HCT116 (cell line): ENCODE results near the gene FOXK1. TPM values are rescaled to one million over a fixed set of nuclear protein-coding genes. Genes with fewer than 3 reads are reported as not detected.

Experiments
- ATAC-seq: fragments of 200-7000 bp; cut with Tn5 transposase; 2 replicates; pipeline ENCODE4 v1.9.1; 2020; ENCODE audit warnings: mild to moderate bottlenecking, moderate library complexity
- BruUV-seq: library from RNA; stranded (reverse); fragments of 400-500 nt; replicated peaks from 2 replicates; lab custom pipeline; 2021; lab: Mats Ljungman, UMichigan
- CTCF ChIA-PET: fragments of 300-600 bp; sonication (Branson Sonifier 250); formaldehyde crosslinking; loops from one replicate; lab custom pipeline; 2021; ENCODE audit warnings: antibody characterized with exemption; lab: Charles Lee
- POLR2A ChIA-PET: fragments of 300-600, 350-600 bp; sonication (Branson Sonifier 250); formaldehyde crosslinking; loops from one replicate; lab custom pipeline; 2021; ENCODE audit warnings: antibody characterized with exemption; lab: Charles Lee
- RAD21 ChIA-PET, 2 experiments: fragments of 300-600 bp; sonication (Branson Sonifier 250); formaldehyde crosslinking; loops; one replicate each; lab custom pipeline; 2023; ENCODE audit warnings: low total read pairs in 2 of 2; ENCODE audit not compliant: uncharacterized antibody in 2 of 2, unreplicated experiment in 2 of 2, low non-redundant PET in 1 of 2; lab: Charles Lee
- DNase-seq: peaks from one replicate; pipeline ENCODE4 v3.0.0-alpha.2; 2010; ENCODE audit warnings: low read depth, low spot score
- H2AFZ ChIP-seq: fragments of 200-600 bp; shearing (Covaris generic), sonication (generic); 2 replicates; pipeline ENCODE4 v1.6.1; 2017; ENCODE audit warnings: low read depth, mixed run types, mixed read lengths, antibody characterized with exemption, low read length; ENCODE audit not compliant: poor library complexity, severe bottlenecking
- H3K27ac ChIP-seq: 2 replicates; pipeline ENCODE4 v1.5.1; 2012; ENCODE audit warnings: low read depth, low read length
- H3K27me3 ChIP-seq: fragments of 200-600 bp; sonication (generic); 2 replicates; pipeline ENCODE4 v1.6.1; 2016; ENCODE audit warnings: mixed run types, low read length, mixed read lengths; ENCODE audit not compliant: insufficient read depth
- H3K36me3 ChIP-seq, 2 experiments: fragments of 200-500 bp in 1 of 2; fragments of 200-600 bp in 1 of 2; sonication (Bioruptor generic) in 1 of 2; sonication (generic) in 1 of 2; 2 replicates each; pipeline versions ENCODE4 v1.5.1 to v1.6.1; 2014 to 2016; ENCODE audit warnings: low read length in 2 of 2, inconsistent platforms in 1 of 2, mixed read lengths in 1 of 2, mixed run types in 1 of 2; ENCODE audit not compliant: insufficient read depth in 2 of 2, control insufficient read depth in 1 of 2
- H3K4me1 ChIP-seq, 2 experiments: fragments of 200-600 bp in 1 of 2; sonication (generic) in 1 of 2; 2 replicates each; pipeline versions ENCODE4 v1.5.1 to v1.6.1; 2012 to 2017; ENCODE audit warnings: low read length in 2 of 2, inconsistent platforms in 1 of 2, mild to moderate bottlenecking in 1 of 2, mixed read lengths in 1 of 2, mixed run types in 1 of 2, moderate library complexity in 1 of 2; ENCODE audit not compliant: insufficient read depth in 2 of 2, control insufficient read depth in 1 of 2
- H3K4me2 ChIP-seq: fragments of 200-600 bp; sonication (generic); 2 replicates; pipeline ENCODE4 v1.6.1; 2017; ENCODE audit warnings: mixed run types, low read length, mixed read lengths
- H3K4me3 ChIP-seq, 2 experiments: fragments of 200-600 bp in 1 of 2; sonication (generic) in 1 of 2; replicated peaks in 1 of 2; 2 replicates each; pipeline ENCODE4 v1.5.1; 2011 to 2016; ENCODE audit warnings: low read length in 2 of 2, control low read depth in 1 of 2, low read depth in 1 of 2, mild to moderate bottlenecking in 1 of 2, mixed read lengths in 1 of 2, mixed run types in 1 of 2
- H3K79me2 ChIP-seq: fragments of 200-600 bp; sonication (generic); 2 replicates; pipeline ENCODE4 v1.6.1; 2017; ENCODE audit warnings: mild to moderate bottlenecking, mixed run types, low read length, moderate library complexity, mixed read lengths; ENCODE audit not compliant: insufficient read depth
- H3K9ac ChIP-seq: fragments of 200-600 bp; sonication (generic); 2 replicates; pipeline ENCODE4 v1.6.1; 2016; ENCODE audit warnings: low read length, mixed read lengths
- H3K9me2 ChIP-seq: fragments of 200-600 bp; sonication (generic), shearing (Covaris generic); 2 replicates; pipeline ENCODE4 v1.6.1; 2017; ENCODE audit warnings: mixed run types, mild to moderate bottlenecking, moderate library complexity; ENCODE audit not compliant: insufficient read depth
- H3K9me3 ChIP-seq, 2 experiments: fragments of 200-500 bp in 1 of 2; fragments of 200-600 bp in 1 of 2; sonication (Bioruptor generic) in 1 of 2; sonication (generic) in 1 of 2; 2 replicates each; pipeline ENCODE4 v1.6.1; 2014 to 2017; ENCODE audit warnings: low read length in 2 of 2, mixed read lengths in 2 of 2, inconsistent platforms in 1 of 2, low read depth in 1 of 2, mild to moderate bottlenecking in 1 of 2, mixed run types in 1 of 2, moderate library complexity in 1 of 2; ENCODE audit not compliant: control insufficient read depth in 1 of 2, insufficient read depth in 1 of 2
- H4K20me1 ChIP-seq: fragments of 200-600 bp; sonication (generic), shearing (Covaris generic); 2 replicates; pipeline ENCODE4 v1.6.1; 2017; ENCODE audit warnings: mixed run types, mild to moderate bottlenecking, moderate library complexity; ENCODE audit not compliant: insufficient read depth
- EGR1 ChIP-seq: IDR thresholded peaks from 2 replicates; pipeline ENCODE4 v1.6.1; 2012; ENCODE audit warnings: low read depth
- EZH2 ChIP-seq: fragments of 200-600 bp; sonication (generic); IDR thresholded peaks from 2 replicates; pipeline ENCODE4 v1.6.1; 2017; ENCODE audit warnings: antibody characterized with exemption, mixed run types
- POLR2A ChIP-seq: IDR thresholded peaks from 2 replicates; pipeline ENCODE4 v1.7.0; 2011; ENCODE audit warnings: borderline replicate concordance; ENCODE audit not compliant: insufficient read depth, insufficient read length; ENCODE audit errors: extremely low read depth
- RAD21 ChIP-seq: IDR thresholded peaks from 2 replicates; pipeline ENCODE4 v1.6.1; 2012; ENCODE audit warnings: low read depth, mild to moderate bottlenecking
- SP1 ChIP-seq: IDR thresholded peaks from 2 replicates; pipeline ENCODE4 v1.6.1; 2012; ENCODE audit warnings: low read depth
- TCF7L2 ChIP-seq: IDR thresholded peaks from 2 replicates; pipeline ENCODE4 v1.7.0; 2011; ENCODE audit warnings: borderline replicate concordance, inconsistent platforms; ENCODE audit not compliant: insufficient read depth, insufficient read length; ENCODE audit errors: extremely low read depth
- ZNF274 ChIP-seq: fragments of 200-500 bp; sonication (Bioruptor generic); IDR thresholded peaks from 2 replicates; pipeline ENCODE4 v1.6.1; 2014; ENCODE audit warnings: mild to moderate bottlenecking, low read depth, low read length, inconsistent platforms
- intact Hi-C: fragments of 100-400 bp; cut with micrococcal nuclease; formaldehyde crosslinking; loops from 2 replicates; pipeline ENCODE4 v1.10.0; 2022
- total RNA-seq: library from RNA; stranded (reverse); gene quantifications from one replicate; pipeline ENCODE4 v1.2.1, GENCODE V29; 2021; ENCODE audit not compliant: unreplicated experiment
- TF ChIP-seq, protein P1 (sequence below), 3 experiments: fragments of 200-600 bp in 1 of 3; sonication (generic) in 1 of 3; IDR thresholded peaks in 2 of 3; conservative IDR thresholded peaks in 1 of 3; 2 replicates each; pipeline ENCODE4 v1.5.1; 2012 to 2017; ENCODE audit warnings: low read depth in 2 of 3, low read length in 2 of 3, antibody characterized with exemption in 1 of 3, borderline replicate concordance in 1 of 3, control low read depth in 1 of 3, mild to moderate bottlenecking in 1 of 3, mixed read lengths in 1 of 3, mixed run types in 1 of 3, moderate library complexity in 1 of 3; ENCODE audit not compliant: insufficient read depth in 1 of 3

Gene FOXK1
- total RNA-seq, 1 experiment from 2014 or later, result 60.5 TPM

DNA sequence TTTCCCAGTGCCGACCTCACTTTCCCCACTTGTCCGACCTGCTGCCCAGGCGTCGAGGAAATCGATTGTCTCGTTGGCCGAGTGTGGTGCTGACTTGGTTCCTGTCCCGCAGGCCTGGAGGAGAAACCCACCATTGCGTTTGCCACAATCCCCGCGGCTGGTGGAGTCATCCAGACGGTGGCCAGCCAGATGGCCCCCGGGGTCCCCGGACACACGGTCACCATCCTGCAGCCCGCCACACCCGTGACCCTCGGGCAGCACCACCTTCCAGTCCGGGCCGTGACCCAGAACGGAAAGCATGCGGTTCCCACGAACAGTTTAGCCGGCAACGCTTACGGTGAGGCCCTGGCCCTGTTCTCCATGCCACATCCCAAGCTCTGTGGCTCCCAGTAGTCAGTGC lies 78.9 kb downstream of the FOXK1 start:
- ATAC-seq, result no peak
- RAD21 ChIA-PET, result no interaction called here
- no peaks in the 10 kb centered on the region for H3K4me1 ChIP-seq
- H2AFZ ChIP-seq, result no peak overlapping the region
- H3K9ac ChIP-seq, result no peak overlapping the region
- DNase-seq, result no peak
- H3K36me3 ChIP-seq, result peaks cover 38 to 41% of the 10 kb centered on the region in 2 experiments; a peak in 3 of 4 replicates
- POLR2A ChIA-PET, result no interaction called here
- no peak overlapping the region for H3K27ac ChIP-seq
- BruUV-seq, result no TSS peak
- intact Hi-C loops, result no loop called here
- CTCF ChIA-PET, result no interaction called here
- H3K9me2 ChIP-seq, result no peaks in the 10 kb centered on the region
- H3K4me2 ChIP-seq, result no peak overlapping the region
- H4K20me1 ChIP-seq, result no peaks in the 10 kb centered on the region
- no peak overlapping the region for H3K4me3 ChIP-seq
- no peaks in the 10 kb centered on the region for H3K9me3 ChIP-seq
- TF ChIP-seq, protein P1, sequence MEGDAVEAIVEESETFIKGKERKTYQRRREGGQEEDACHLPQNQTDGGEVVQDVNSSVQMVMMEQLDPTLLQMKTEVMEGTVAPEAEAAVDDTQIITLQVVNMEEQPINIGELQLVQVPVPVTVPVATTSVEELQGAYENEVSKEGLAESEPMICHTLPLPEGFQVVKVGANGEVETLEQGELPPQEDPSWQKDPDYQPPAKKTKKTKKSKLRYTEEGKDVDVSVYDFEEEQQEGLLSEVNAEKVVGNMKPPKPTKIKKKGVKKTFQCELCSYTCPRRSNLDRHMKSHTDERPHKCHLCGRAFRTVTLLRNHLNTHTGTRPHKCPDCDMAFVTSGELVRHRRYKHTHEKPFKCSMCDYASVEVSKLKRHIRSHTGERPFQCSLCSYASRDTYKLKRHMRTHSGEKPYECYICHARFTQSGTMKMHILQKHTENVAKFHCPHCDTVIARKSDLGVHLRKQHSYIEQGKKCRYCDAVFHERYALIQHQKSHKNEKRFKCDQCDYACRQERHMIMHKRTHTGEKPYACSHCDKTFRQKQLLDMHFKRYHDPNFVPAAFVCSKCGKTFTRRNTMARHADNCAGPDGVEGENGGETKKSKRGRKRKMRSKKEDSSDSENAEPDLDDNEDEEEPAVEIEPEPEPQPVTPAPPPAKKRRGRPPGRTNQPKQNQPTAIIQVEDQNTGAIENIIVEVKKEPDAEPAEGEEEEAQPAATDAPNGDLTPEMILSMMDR (IDR thresholded peaks at IDR 0.05 in 2 of 3, conservative IDR thresholded peaks at IDR 0.05 in 1 of 3; ENCODE audit: borderline replicate concordance in 1 of 3, insufficient read depth in 1 of 3, low read depth in 2 of 3, low read length in 2 of 3), result no peak
- no peak for TF ChIP-seq EGR1
- no peak for TF ChIP-seq EZH2
- no peak for TF ChIP-seq SP1
- TF ChIP-seq RAD21, result no peak
- no peak for TF ChIP-seq TCF7L2
- TF ChIP-seq ZNF274, result no peak
- no peak for TF ChIP-seq POLR2A
- no peaks in the 10 kb centered on the region for H3K79me2 ChIP-seq
- H3K27me3 ChIP-seq, result no peaks in the 10 kb centered on the region
